SIG-M5 (cell line): ENCODE results near the gene APC.
"Not testable (repeated sequence)": the region's sequence is repeated elsewhere in the genome, so short reads cannot be mapped to it uniquely, and the experiment has no call there.

Source experiments
- DNase-seq: peaks from one replicate; lab custom pipeline; 2025; lab: John Stamatoyannopoulos, UW

The APC gene

GRCh38 chr5:112716895-112717294, 20.8 kb upstream of the APC start:
- not testable (repeated sequence) for DNase-seq

GRCh38 chr5:112717506-112718082, 20.1 kb upstream of the APC start:
- no peak for DNase-seq

- DNase-seq: no peak
Measured at GRCh38 chr5:112718344-112718743, 19.3 kb upstream of the APC start.

GRCh38 chr5:112720576-112720975, 17.1 kb upstream of the APC start:
- no peak for DNase-seq

- DNase-seq: no peak
Measured at GRCh38 chr5:112724901-112725300, 12.8 kb upstream of the APC start.

GRCh38 chr5:112729630-112730029, 8.1 kb upstream of the APC start:
- DNase-seq: no peak

- DNase-seq: no peak
Measured at GRCh38 chr5:112732131-112732530, 5.6 kb upstream of the APC start.

GRCh38 chr5:112733586-112733985, 4.1 kb upstream of the APC start:
- no peak for DNase-seq

GRCh38 chr5:112734597-112734996, 3.1 kb upstream of the APC start:
- DNase-seq: no peak

GRCh38 chr5:112735702-112736101, 2.0 kb upstream of the APC start:
- no peak for DNase-seq

- no peak for DNase-seq
Measured at GRCh38 chr5:112737070-112737462, 619 bp upstream of the APC start.

- DNase-seq: no peak
Measured at GRCh38 chr5:112738191-112738560, 491 bp downstream of the APC start.

GRCh38 chr5:112742424-112742823, 4.7 kb downstream of the APC start:
- DNase-seq: no peak

GRCh38 chr5:112743631-112744030, 5.9 kb downstream of the APC start:
- DNase-seq: no peak

- no peak for DNase-seq
Measured at GRCh38 chr5:112752335-112752734, 14.7 kb downstream of the APC start.

GRCh38 chr5:112755703-112756102, 18.0 kb downstream of the APC start:
- no peak for DNase-seq

- no peak for DNase-seq
Measured at GRCh38 chr5:112757468-112758208, 20.0 kb downstream of the APC start.

GRCh38 chr5:112758676-112759075, 21.0 kb downstream of the APC start:
- DNase-seq: no peak

GRCh38 chr5:112762113-112762810, 24.6 kb downstream of the APC start:
- no peak for DNase-seq

- DNase-seq: no peak
Measured at GRCh38 chr5:112763165-112763564, 25.5 kb downstream of the APC start.

- no peak for DNase-seq
Measured at GRCh38 chr5:112772124-112772523, 34.4 kb downstream of the APC start.

GRCh38 chr5:112776301-112776856, 38.7 kb downstream of the APC start:
- no peak for DNase-seq

- DNase-seq: no peak
Measured at GRCh38 chr5:112779531-112779930, 41.8 kb downstream of the APC start.
